Astrocyte of the cerebellum (primary cell): ENCODE measurements around the gene PITPNM1.
"Not testable (repeated sequence)": the region's sequence is repeated elsewhere in the genome, so short reads cannot be mapped to it uniquely, and the experiment has no call there.

ENCODE experiments used
- DNase-seq: peaks from one replicate; pipeline ENCODE4 v3.0.0-alpha.2; 2011; ENCODE audit warnings: low read depth
- H3K4me3 ChIP-seq: 2 replicates; pipeline ENCODE4 v1.5.1; 2011; ENCODE audit warnings: mild to moderate bottlenecking, low read depth, low read length, moderate library complexity
- in situ Hi-C: cut with HindIII; loops from 2 replicates; pipeline ENCODE4 v1.10.0; 2017; ENCODE audit warnings: low sequenced_read_pairs
- TF ChIP-seq, protein P1 (sequence below): IDR thresholded peaks from 2 replicates; pipeline ENCODE4 v1.5.1; 2012; ENCODE audit warnings: low read length, low read depth, moderate library complexity, mild to moderate bottlenecking; ENCODE audit errors: missing control alignments

Gene PITPNM1

DNA sequence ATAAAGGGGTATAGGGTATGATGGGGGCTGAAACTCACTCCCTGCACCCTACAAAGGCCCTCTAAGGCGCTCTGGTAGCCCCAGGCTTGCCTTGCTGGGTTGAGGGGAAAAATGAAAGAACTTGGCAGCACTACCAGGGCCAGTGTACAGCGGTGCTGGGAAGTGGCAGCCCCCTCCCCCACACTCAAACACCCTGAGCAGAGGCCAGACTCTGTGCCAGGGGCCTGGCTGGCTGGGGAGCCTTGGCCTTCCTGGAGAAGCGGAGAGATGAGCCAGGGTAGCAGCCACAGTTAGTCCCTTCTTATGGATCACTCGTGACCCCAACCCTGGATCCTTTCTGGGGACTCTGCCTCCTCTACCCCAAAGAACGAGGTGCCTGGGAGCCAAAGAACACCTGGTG lies 38.8 kb downstream of the PITPNM1 start:
- TF ChIP-seq, protein P1, sequence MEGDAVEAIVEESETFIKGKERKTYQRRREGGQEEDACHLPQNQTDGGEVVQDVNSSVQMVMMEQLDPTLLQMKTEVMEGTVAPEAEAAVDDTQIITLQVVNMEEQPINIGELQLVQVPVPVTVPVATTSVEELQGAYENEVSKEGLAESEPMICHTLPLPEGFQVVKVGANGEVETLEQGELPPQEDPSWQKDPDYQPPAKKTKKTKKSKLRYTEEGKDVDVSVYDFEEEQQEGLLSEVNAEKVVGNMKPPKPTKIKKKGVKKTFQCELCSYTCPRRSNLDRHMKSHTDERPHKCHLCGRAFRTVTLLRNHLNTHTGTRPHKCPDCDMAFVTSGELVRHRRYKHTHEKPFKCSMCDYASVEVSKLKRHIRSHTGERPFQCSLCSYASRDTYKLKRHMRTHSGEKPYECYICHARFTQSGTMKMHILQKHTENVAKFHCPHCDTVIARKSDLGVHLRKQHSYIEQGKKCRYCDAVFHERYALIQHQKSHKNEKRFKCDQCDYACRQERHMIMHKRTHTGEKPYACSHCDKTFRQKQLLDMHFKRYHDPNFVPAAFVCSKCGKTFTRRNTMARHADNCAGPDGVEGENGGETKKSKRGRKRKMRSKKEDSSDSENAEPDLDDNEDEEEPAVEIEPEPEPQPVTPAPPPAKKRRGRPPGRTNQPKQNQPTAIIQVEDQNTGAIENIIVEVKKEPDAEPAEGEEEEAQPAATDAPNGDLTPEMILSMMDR = no peak
- H3K4me3 ChIP-seq = no peak overlapping the region
- no peak for DNase-seq
- in situ Hi-C loops = no loop called here

DNA sequence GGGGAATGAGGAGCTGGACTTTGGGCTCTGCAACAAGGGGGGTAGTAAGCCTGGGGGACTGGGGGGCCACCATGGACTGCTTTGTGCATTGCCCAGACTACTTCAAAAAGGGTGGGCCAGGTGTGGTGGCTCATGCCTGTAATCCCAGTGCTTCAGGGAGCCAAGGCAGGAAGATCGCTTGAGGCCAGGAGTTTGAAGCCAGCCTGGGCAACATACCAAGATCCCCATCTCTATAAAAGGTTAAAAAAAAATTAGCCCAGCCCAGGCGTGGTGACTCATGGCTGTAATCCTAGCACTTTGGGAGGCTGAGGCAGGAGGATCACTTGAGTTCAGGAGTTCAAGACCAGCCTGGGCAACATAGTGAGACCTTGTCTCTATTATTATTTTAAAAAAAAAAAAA lies 39.6 kb downstream of the PITPNM1 start:
- in situ Hi-C loops, H3K4me3 ChIP-seq, DNase-seq: not testable (repeated sequence)

DNA sequence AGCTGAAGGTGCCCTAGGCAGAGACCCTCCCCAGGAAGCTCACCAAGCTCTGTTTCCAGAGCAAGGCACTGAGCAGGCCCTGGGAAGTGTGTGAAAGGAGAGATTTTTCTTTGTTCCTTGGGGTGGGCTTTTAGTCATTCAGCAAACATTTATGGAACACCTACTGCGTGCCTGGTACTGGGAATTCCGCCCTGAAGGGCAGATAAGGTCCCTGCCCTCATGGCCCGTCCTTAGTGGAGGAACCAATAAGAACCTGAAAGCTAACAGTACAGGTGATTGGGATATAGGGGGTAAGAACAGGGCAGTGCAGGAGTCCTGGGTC lies 40.0 kb downstream of the PITPNM1 start:
- no peak for DNase-seq
- in situ Hi-C loops = no loop called here
- peak overlapping the region; percentile 54 for H3K4me3 ChIP-seq

DNA sequence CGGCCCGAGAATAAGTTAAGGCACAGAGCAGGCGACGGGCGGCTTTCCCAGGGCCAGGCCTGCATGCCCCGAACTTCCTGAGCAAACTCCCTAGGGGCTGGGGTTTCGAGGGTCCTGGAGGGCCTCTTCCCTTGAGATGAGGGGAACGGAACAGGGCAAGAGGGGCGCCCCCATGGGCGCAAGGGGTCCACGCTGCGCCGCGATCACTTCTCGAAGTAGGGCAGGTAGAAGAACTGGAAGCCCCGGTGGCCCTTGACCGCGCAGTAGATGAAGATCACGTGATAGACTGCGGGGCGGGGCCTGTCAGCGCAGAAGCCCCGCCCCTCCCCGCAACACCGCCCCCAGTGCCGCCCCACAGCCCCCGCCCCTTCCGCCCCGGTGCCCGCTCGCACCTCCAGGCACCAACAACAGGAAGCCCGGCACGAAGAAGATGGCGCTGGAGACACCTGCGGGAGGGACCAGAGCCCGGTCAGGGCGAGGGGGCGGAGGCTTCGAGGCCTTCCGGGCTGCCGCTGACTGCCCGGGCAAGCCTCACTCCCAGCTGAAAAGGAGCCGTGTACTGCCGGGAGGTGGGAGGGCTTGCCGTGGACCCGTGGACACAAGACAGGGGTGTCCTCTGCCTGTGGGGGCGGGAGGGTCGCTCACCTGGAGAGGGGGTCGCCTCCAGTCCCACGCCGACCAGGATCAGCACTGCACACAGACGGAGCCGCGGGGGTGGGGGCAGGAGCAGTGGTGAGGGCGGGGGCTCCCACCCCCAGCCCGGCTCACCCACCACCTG lies 40.6 kb downstream of the PITPNM1 start:
- in situ Hi-C loops = no loop called here
- TF ChIP-seq, protein P1 = no peak
- DNase-seq = no peak
- peak overlapping the region; percentile 54 for H3K4me3 ChIP-seq

More for the DNA sequence above, 40.0 kb downstream of the PITPNM1 start:
- TF ChIP-seq, protein P1 = no peak

DNA sequence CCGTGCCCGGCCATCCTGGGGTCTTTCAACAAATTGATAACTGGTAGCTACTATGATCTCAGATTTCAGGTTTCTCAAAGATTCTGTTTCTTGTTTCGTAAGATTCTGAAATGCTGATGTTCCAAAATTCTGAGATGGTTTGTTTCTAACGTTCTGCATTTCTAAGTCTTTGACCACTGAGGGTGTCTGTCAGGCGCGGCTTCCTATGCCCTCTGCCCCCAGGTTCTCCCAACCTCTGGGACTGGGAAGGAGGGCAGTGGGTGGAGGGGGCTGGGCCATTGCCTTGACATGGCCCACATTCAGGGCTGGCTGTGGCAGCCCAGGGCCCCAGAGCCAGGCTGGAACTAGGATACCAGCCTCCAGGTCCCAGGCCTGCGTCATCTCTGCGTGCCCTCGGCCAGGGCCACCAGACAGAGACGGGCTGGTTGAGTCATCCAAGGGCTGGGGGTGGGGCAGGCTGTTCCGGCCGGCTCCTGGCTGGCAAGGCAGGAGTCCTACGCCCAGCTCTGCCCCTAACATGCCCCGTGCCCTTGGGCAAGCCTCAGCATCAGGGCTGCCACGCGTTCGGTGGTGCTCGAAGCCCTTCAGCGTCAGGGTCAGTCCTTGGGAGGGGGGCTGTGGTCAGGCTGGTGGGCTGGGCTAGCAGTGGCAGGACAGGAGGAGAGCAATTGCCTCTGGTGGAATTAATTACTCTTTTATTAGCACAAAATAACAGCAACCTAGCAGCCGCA lies 41.3 kb downstream of the PITPNM1 start:
- in situ Hi-C loops = no loop called here
- no peak for DNase-seq
- peak overlapping the region; percentile 54 for H3K4me3 ChIP-seq
- TF ChIP-seq, protein P1 = no peak

DNA sequence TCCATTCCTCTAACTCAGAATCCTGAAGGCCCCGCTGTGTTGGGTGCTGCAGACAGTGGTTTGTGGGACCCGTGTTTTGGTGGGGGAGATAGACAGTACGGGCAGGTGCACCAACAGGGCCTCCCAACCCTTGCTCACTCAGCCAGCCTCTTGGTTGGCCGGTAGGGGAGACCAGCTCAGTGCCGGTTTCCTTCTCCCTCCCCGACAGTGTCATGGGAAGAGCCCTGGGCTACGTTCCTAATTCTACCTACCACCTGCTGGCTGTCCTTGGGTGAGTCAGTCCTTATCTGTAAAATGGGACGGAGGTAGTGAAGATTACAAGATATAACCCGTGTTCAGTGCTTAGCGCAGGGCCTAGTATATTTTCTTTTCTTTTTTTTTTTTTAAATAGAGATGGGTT lies 42.0 kb downstream of the PITPNM1 start:
- DNase-seq = no peak
- in situ Hi-C loops = no loop called here
- TF ChIP-seq, protein P1 = no peak
- no peak overlapping the region for H3K4me3 ChIP-seq

DNA sequence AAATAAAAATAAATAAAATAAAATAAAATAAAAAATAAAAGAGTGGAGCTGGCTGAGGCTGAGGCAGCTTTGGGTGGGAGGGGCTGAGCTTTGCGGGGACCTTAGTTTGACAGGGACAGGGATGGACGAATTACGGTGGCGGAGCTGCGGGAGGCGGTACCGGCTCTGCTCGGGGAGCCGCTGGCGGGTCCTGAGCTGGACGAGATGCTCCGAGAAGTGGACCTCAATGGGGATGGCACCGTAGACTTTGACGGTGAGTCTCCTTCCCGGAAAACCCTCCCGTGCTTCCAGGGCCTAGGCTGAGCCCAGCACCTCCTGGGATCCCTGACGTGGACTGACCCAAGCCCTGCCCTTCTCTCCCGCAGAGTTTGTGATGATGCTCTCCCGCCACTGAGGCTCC lies 46.9 kb downstream of the PITPNM1 start:
- no peak for DNase-seq
- no peak overlapping the region for H3K4me3 ChIP-seq
- in situ Hi-C loops = no loop called here
- TF ChIP-seq, protein P1 = no peak
